ENCODE results near the gene DDX59.

DNA sequence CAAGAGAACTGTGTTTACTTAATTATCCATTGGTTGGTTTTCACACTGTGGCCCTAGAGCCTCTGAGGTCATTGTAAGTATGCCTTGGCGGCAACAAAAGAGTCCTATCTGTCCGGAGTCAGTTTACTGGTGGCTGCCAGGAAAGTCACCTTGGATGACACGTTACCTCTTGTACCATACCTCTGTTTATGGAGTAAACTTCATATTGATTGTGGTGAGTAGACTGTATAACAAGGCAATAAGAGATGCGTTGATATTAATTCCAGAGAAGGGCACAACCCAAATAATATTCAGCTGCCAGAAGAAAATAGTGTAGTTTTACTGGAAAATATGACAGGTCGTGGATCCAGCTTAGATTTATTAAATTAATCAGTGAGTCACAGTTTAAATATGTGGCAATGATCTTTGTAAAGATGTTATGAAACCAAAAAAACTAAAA, 28.7 kb downstream of the DDX59 start:
- no peak for TF ChIP-seq CTCF (IDR thresholded peaks at IDR 0.05)
- TF ChIP-seq POLR2AphosphoS5 (IDR thresholded peaks at IDR 0.05), result no peak

Measured in gastroesophageal sphincter (tissue), 3 donors.